GM12865 (cell line): ENCODE results near the gene PEX14.

Source experiments
- DNase-seq: peaks from one replicate; pipeline ENCODE4 v3.0.0; 2010; ENCODE audit warnings: low read depth
- H3K4me3 ChIP-seq: 2 replicates; pipeline ENCODE4 v1.5.1; 2011; ENCODE audit warnings: mild to moderate bottlenecking, low read depth, low read length, control low read depth
- TF ChIP-seq, protein P1 (sequence below): IDR thresholded peaks from 2 replicates; pipeline ENCODE4 v1.5.1; 2011; ENCODE audit warnings: low read length, control low read depth, low read depth, inconsistent platforms; ENCODE audit not compliant: insufficient read depth; ENCODE audit errors: missing control alignments

Gene PEX14

GRCh38 chr1:10665226-10665625, 190.5 kb downstream of the PEX14 start:
- DNase-seq: no peak
- H3K4me3 ChIP-seq: no peak overlapping the region
- TF ChIP-seq, protein P1, sequence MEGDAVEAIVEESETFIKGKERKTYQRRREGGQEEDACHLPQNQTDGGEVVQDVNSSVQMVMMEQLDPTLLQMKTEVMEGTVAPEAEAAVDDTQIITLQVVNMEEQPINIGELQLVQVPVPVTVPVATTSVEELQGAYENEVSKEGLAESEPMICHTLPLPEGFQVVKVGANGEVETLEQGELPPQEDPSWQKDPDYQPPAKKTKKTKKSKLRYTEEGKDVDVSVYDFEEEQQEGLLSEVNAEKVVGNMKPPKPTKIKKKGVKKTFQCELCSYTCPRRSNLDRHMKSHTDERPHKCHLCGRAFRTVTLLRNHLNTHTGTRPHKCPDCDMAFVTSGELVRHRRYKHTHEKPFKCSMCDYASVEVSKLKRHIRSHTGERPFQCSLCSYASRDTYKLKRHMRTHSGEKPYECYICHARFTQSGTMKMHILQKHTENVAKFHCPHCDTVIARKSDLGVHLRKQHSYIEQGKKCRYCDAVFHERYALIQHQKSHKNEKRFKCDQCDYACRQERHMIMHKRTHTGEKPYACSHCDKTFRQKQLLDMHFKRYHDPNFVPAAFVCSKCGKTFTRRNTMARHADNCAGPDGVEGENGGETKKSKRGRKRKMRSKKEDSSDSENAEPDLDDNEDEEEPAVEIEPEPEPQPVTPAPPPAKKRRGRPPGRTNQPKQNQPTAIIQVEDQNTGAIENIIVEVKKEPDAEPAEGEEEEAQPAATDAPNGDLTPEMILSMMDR: no peak

DNA sequence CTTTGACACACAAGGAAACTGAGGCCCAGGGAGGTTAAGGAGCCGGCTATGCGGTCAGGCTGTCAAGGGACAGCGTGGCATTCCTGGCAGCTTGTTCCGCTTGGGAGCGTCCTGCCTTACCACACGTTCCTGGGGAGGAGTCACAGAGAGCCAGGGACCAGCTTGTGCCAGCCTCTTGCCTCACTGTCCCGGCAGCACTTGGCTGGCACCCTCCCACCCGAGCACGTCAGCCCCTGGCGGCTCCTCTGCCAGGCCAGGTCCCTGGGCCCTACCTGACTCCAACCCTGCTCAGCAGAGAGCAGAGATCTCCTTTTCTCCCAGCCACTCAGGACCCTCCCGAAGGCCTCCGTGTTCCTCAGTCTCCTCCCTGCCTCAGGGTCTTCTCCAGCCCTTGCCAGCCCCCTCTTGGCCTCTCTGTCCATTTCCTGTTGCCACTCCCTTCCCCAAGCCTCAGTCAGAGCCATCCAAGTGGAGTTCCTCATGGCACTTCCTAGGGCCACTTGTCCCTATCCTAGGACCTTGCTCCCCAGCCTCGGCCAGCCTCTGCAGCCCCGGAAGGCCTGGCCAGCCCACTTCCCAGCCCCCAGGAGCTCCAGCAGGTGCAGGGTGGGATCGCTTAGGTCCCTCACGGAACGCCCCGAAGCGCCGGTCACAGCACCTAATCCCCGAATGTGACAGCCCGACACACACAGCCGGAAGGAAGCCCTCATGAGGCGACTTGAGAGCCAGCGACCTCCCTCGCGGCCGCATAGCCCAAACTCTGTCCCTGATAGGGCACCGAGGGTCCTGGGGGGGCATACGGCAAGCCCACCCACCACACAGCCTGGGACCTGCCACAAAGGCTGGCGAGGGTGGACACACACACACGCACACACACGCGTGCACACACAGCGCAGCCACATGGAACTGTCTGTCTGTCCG, 191.4 kb downstream of the PEX14 start:
- TF ChIP-seq, protein P1: no peak
- no peak overlapping the region for H3K4me3 ChIP-seq
- DNase-seq: no peak

DNA sequence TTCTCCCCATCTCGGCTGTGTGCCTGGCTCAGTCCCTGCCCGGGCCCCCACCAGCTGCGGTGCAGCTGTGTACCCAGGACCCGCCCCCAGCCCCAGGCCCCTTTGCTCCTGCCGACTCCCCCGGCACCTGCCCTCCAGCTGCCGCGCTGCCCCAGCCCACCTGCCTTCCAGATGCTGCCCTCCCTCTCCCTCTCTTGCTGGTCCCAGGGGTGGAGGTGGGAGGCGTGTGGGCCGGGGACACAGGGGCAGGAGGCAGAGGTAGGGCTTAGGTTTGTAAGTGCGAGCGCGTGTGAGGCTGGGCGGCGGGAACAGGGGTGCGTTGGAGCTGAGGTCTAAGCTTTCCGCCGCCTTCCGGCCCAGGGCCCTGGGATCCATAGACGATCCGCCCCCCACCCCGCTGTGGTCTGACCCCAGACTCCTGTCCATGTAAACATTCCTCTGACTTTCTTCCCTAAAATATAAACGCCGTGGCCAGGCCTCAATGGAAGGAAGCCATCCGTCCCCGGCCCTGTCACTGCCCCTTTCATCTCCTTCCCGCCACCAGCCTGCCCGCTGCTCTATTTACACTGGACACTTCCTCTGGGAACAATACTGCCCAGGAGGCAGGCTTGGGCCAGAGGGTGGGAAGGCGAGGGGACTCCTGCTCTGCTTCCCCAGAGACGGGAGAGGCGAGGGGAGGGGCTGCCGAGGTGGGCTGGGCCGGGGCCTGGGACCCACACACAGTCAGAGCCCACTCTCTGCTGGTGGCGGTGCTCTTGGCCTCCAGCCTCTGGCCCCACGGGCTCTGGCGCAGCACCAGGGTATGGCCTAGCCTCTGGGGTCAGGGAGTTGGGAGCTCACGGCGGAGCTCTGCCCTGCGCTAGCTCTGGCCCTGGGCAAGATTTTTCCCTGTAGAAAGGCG, 193.4 kb downstream of the PEX14 start:
- TF ChIP-seq, protein P1: no peak
- H3K4me3 ChIP-seq: no peak overlapping the region
- DNase-seq: no peak

GRCh38 chr1:10669570-10669969, 194.8 kb downstream of the PEX14 start:
- no peak for DNase-seq
- TF ChIP-seq, protein P1: no peak

GRCh38 chr1:10670190-10670589, 195.4 kb downstream of the PEX14 start:
- H3K4me3 ChIP-seq: no peak overlapping the region
- no peak for DNase-seq
- TF ChIP-seq, protein P1: no peak

More at GRCh38 chr1:10669570-10669969, 194.8 kb downstream of the PEX14 start:
- no peak overlapping the region for H3K4me3 ChIP-seq

- H3K4me3 ChIP-seq: no peak overlapping the region
- TF ChIP-seq, protein P1: no peak
- no peak for DNase-seq
Observed at GRCh38 chr1:10671090-10671489, 196.3 kb downstream of the PEX14 start.
